NCI-H2171 treated with DMSO at 0.1 percent for 48 hours (cell line): ENCODE data around the gene TEDC2.

Experiments used
- DNase-seq: peaks from one replicate; lab custom pipeline; 2025; lab: John Stamatoyannopoulos, UW

TEDC2 gene

GRCh38 chr16:2513405-2514332 is 53.8 kb downstream of the TEDC2 start, which contains the start of gene ATP6V0C:
ATP6V0C (plus strand) TSS chr16:2513952; CDS start chr16:2514104, 152 bp downstream.
- DNase-seq: peak; percentile 88
